ENCODE data around the gene GLP2R.

Gene GLP2R

GRCh38 chr17:9806699-9807098, 19.0 kb upstream of the GLP2R start:
- no peak overlapping the region for H3K4me3 ChIP-seq
- H3K27ac ChIP-seq: no peak overlapping the region
- no peak overlapping the region for H3K9ac ChIP-seq (ENCODE audit: insufficient read length)
- H3K36me3 ChIP-seq (ENCODE audit: insufficient read depth, low read length): no peaks in the 10 kb centered on the region
- DNase-seq (ENCODE audit: low read depth, low spot score): no peak
- TF ChIP-seq POLR2AphosphoS5 (IDR thresholded peaks at IDR 0.05; ENCODE audit: borderline replicate concordance, low read depth, low read length): no peak
- TF ChIP-seq FOXP2 (optimal IDR thresholded peaks at IDR 0.05; ENCODE audit: control extremely low read depth, extremely low read length, insufficient read depth): no peak
- TF ChIP-seq EZH2 (IDR thresholded peaks at IDR 0.05): no peak
- no peaks in the 10 kb centered on the region for H3K9me3 ChIP-seq (ENCODE audit: low read depth, low read length)

- no peak overlapping the region for H3K4me3 ChIP-seq
- no peak overlapping the region for H3K9ac ChIP-seq (ENCODE audit: insufficient read length)
- H3K9me3 ChIP-seq (ENCODE audit: low read depth, low read length): no peaks in the 10 kb centered on the region
- DNase-seq (ENCODE audit: low read depth, low spot score): no peak
- H3K27ac ChIP-seq: no peak overlapping the region
- H3K36me3 ChIP-seq (ENCODE audit: insufficient read depth, low read length): no peaks in the 10 kb centered on the region
- TF ChIP-seq FOXP2 (optimal IDR thresholded peaks at IDR 0.05; ENCODE audit: control extremely low read depth, extremely low read length, insufficient read depth) (no peak), EZH2 (IDR thresholded peaks at IDR 0.05) (no peak), POLR2AphosphoS5 (IDR thresholded peaks at IDR 0.05; ENCODE audit: borderline replicate concordance, low read depth, low read length) (no peak)
Measured at GRCh38 chr17:9809409-9809808, 16.3 kb upstream of the GLP2R start.

GRCh38 chr17:9810100-9810949, 15.4 kb upstream of the GLP2R start:
- no peak overlapping the region for H3K9ac ChIP-seq (ENCODE audit: insufficient read length)
- H3K36me3 ChIP-seq (ENCODE audit: insufficient read depth, low read length): no peaks in the 10 kb centered on the region
- TF ChIP-seq POLR2AphosphoS5 (IDR thresholded peaks at IDR 0.05; ENCODE audit: borderline replicate concordance, low read depth, low read length) (no peak), FOXP2 (optimal IDR thresholded peaks at IDR 0.05; ENCODE audit: control extremely low read depth, extremely low read length, insufficient read depth) (no peak), EZH2 (IDR thresholded peaks at IDR 0.05) (no peak)
- no peak overlapping the region for H3K4me3 ChIP-seq
- DNase-seq (ENCODE audit: low read depth, low spot score): no peak
- H3K27ac ChIP-seq: no peak overlapping the region
- H3K9me3 ChIP-seq (ENCODE audit: low read depth, low read length): no peaks in the 10 kb centered on the region

GRCh38 chr17:9811086-9811485, 14.6 kb upstream of the GLP2R start:
- no peak for TF ChIP-seq FOXP2 (optimal IDR thresholded peaks at IDR 0.05; ENCODE audit: control extremely low read depth, extremely low read length, insufficient read depth)
- TF ChIP-seq POLR2AphosphoS5 (IDR thresholded peaks at IDR 0.05; ENCODE audit: borderline replicate concordance, low read depth, low read length): no peak
- TF ChIP-seq EZH2 (IDR thresholded peaks at IDR 0.05): no peak
- no peak for DNase-seq (ENCODE audit: low read depth, low spot score)
- Histone ChIP-seq H3K36me3 (ENCODE audit: insufficient read depth, low read length) (no peaks in the 10 kb centered on the region), H3K4me3 (no peak overlapping the region), H3K9me3 (ENCODE audit: low read depth, low read length) (no peaks in the 10 kb centered on the region), H3K9ac (ENCODE audit: insufficient read length) (no peak overlapping the region), H3K27ac (no peak overlapping the region)

GRCh38 chr17:9811537-9811936, 14.2 kb upstream of the GLP2R start:
- Histone ChIP-seq H3K9me3 (ENCODE audit: low read depth, low read length) (no peaks in the 10 kb centered on the region), H3K36me3 (ENCODE audit: insufficient read depth, low read length) (no peaks in the 10 kb centered on the region), H3K27ac (no peak overlapping the region), H3K4me3 (no peak overlapping the region), H3K9ac (ENCODE audit: insufficient read length) (no peak overlapping the region)
- TF ChIP-seq EZH2 (IDR thresholded peaks at IDR 0.05): no peak
- TF ChIP-seq FOXP2 (optimal IDR thresholded peaks at IDR 0.05; ENCODE audit: control extremely low read depth, extremely low read length, insufficient read depth): no peak
- TF ChIP-seq POLR2AphosphoS5 (IDR thresholded peaks at IDR 0.05; ENCODE audit: borderline replicate concordance, low read depth, low read length): no peak
- DNase-seq (ENCODE audit: low read depth, low spot score): no peak

- no peak for TF ChIP-seq EZH2 (IDR thresholded peaks at IDR 0.05)
- no peak for TF ChIP-seq FOXP2 (optimal IDR thresholded peaks at IDR 0.05; ENCODE audit: control extremely low read depth, extremely low read length, insufficient read depth)
- TF ChIP-seq POLR2AphosphoS5 (IDR thresholded peaks at IDR 0.05; ENCODE audit: borderline replicate concordance, low read depth, low read length): no peak
- H3K9me3 ChIP-seq (ENCODE audit: low read depth, low read length): no peaks in the 10 kb centered on the region
- no peak overlapping the region for H3K27ac ChIP-seq
- H3K9ac ChIP-seq (ENCODE audit: insufficient read length): no peak overlapping the region
- no peak for DNase-seq (ENCODE audit: low read depth, low spot score)
- H3K36me3 ChIP-seq (ENCODE audit: insufficient read depth, low read length): no peaks in the 10 kb centered on the region
- H3K4me3 ChIP-seq: no peak overlapping the region
Measured at GRCh38 chr17:9813166-9813565, 12.6 kb upstream of the GLP2R start.

- H3K4me3 ChIP-seq: no peak overlapping the region
- DNase-seq (ENCODE audit: low read depth, low spot score): no peak
- no peaks in the 10 kb centered on the region for H3K9me3 ChIP-seq (ENCODE audit: low read depth, low read length)
- no peaks in the 10 kb centered on the region for H3K36me3 ChIP-seq (ENCODE audit: insufficient read depth, low read length)
- TF ChIP-seq POLR2AphosphoS5 (IDR thresholded peaks at IDR 0.05; ENCODE audit: borderline replicate concordance, low read depth, low read length) (no peak), EZH2 (IDR thresholded peaks at IDR 0.05) (no peak), FOXP2 (optimal IDR thresholded peaks at IDR 0.05; ENCODE audit: control extremely low read depth, extremely low read length, insufficient read depth) (no peak)
- H3K27ac ChIP-seq: no peak overlapping the region
- H3K9ac ChIP-seq (ENCODE audit: insufficient read length): no peak overlapping the region
Measured at GRCh38 chr17:9814337-9814945, 11.3 kb upstream of the GLP2R start.

GRCh38 chr17:9816472-9816871, 9.3 kb upstream of the GLP2R start:
- H3K9ac ChIP-seq (ENCODE audit: insufficient read length): no peak overlapping the region
- DNase-seq (ENCODE audit: low read depth, low spot score): no peak
- H3K27ac ChIP-seq: no peak overlapping the region
- no peak overlapping the region for H3K4me3 ChIP-seq
- TF ChIP-seq POLR2AphosphoS5 (IDR thresholded peaks at IDR 0.05; ENCODE audit: borderline replicate concordance, low read depth, low read length): no peak
- no peak for TF ChIP-seq EZH2 (IDR thresholded peaks at IDR 0.05)
- no peak for TF ChIP-seq FOXP2 (optimal IDR thresholded peaks at IDR 0.05; ENCODE audit: control extremely low read depth, extremely low read length, insufficient read depth)
- H3K36me3 ChIP-seq (ENCODE audit: insufficient read depth, low read length): no peaks in the 10 kb centered on the region
- H3K9me3 ChIP-seq (ENCODE audit: low read depth, low read length): no peaks in the 10 kb centered on the region

All from SK-N-MC (cell line).